Fibroblast of the aortic adventitia (primary cell): ENCODE results near the gene HSPBAP1. TPM values are rescaled to one million over a fixed set of nuclear protein-coding genes. Genes with fewer than 3 reads are reported as not detected.

Experiments
- DNase-seq: peaks from one replicate; pipeline ENCODE4 v3.0.0-alpha.2; 2010; ENCODE audit warnings: low read depth
- H3K4me3 ChIP-seq: 2 replicates; pipeline ENCODE4 v1.5.1; 2011; ENCODE audit warnings: low read depth, mild to moderate bottlenecking, control low read depth, low read length, moderate library complexity
- CTCF ChIP-seq: IDR thresholded peaks from 2 replicates; pipeline ENCODE4 v1.5.1; 2011; ENCODE audit warnings: mild to moderate bottlenecking, low read length, control low read depth, inconsistent platforms; ENCODE audit not compliant: insufficient read depth
- total RNA-seq: library from RNA; depleted of rRNA; stranded (reverse); fragments of >200 nt; gene quantifications from 2 replicates; pipeline ENCODE4 v1.2.3, GENCODE V29; 2012; ENCODE audit warnings: low replicate concordance

Gene HSPBAP1
- 6.6 and 9.6 TPM in 2 replicates for total RNA-seq

GRCh38 chr3:122793568-122794416 lies at the start of gene HSPBAP1:
HSPBAP1 (minus strand) TSS chr3:122793831; CDS start chr3:122793680, 151 bp downstream.
- peak within 1 kb of the TSS; percentile 95 for H3K4me3 ChIP-seq
- no peak for TF ChIP-seq CTCF
- peak; percentile 90 for DNase-seq

GRCh38 chr3:122835590-122835989 lies 42.0 kb upstream of the HSPBAP1 start:
- TF ChIP-seq CTCF = no peak
- no peak for DNase-seq
- H3K4me3 ChIP-seq = no peak overlapping the region

GRCh38 chr3:122828281-122828680 lies 34.6 kb upstream of the HSPBAP1 start:
- H3K4me3 ChIP-seq = no peak overlapping the region
- TF ChIP-seq CTCF = no peak
- no peak for DNase-seq

- no peak for TF ChIP-seq CTCF
- no peak for DNase-seq
These were observed 32.6 kb upstream of the HSPBAP1 start for GRCh38 chr3:122826278-122826677.

GRCh38 chr3:122825460-122825859 lies 31.8 kb upstream of the HSPBAP1 start:
- H3K4me3 ChIP-seq = no peak overlapping the region
- TF ChIP-seq CTCF = no peak
- DNase-seq = no peak

More at GRCh38 chr3:122826278-122826677, 32.6 kb upstream of the HSPBAP1 start:
- no peak overlapping the region for H3K4me3 ChIP-seq

GRCh38 chr3:122824465-122825381 lies 31.1 kb upstream of the HSPBAP1 start:
- TF ChIP-seq CTCF = no peak
- no peak for DNase-seq
- no peak overlapping the region for H3K4me3 ChIP-seq
